GM12875 (cell line): ENCODE measurements around the gene CEP68.
"Not testable (repeated sequence)": the region's sequence is repeated elsewhere in the genome, so short reads cannot be mapped to it uniquely, and the experiment has no call there.

ENCODE experiments used
- H3K4me3 ChIP-seq: one replicate; pipeline ENCODE4 v1.5.1; 2011; ENCODE audit warnings: low read depth, low read length, control low read depth
- TF ChIP-seq, protein P1 (sequence below): IDR thresholded peaks from 2 replicates; pipeline ENCODE4 v1.5.1; 2011; ENCODE audit warnings: low read depth, mild to moderate bottlenecking, control low read depth, inconsistent platforms, low read length, moderate library complexity, borderline replicate concordance; ENCODE audit not compliant: insufficient read depth

CEP68 gene

DNA sequence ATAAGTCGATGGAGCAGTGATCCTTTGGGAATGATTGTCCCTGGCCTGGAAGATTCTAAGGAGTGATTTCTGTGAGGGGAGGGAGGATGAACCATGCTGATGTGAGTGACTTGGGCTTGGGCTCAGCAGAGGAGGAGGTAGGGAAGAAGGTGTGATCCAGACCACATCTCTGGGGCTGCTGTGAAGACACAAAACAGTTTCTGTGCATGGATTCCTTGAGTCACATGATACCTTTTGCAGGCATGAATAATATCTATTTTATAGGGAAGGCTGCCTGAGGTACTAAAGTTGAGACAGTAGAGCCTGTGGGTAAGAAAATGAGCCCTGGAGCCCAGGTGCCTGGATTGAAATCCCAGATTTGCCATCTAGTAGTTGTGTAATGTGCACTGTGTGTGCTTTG, 37.2 kb upstream of the CEP68 start:
- no peak overlapping the region for H3K4me3 ChIP-seq
- TF ChIP-seq, protein P1, sequence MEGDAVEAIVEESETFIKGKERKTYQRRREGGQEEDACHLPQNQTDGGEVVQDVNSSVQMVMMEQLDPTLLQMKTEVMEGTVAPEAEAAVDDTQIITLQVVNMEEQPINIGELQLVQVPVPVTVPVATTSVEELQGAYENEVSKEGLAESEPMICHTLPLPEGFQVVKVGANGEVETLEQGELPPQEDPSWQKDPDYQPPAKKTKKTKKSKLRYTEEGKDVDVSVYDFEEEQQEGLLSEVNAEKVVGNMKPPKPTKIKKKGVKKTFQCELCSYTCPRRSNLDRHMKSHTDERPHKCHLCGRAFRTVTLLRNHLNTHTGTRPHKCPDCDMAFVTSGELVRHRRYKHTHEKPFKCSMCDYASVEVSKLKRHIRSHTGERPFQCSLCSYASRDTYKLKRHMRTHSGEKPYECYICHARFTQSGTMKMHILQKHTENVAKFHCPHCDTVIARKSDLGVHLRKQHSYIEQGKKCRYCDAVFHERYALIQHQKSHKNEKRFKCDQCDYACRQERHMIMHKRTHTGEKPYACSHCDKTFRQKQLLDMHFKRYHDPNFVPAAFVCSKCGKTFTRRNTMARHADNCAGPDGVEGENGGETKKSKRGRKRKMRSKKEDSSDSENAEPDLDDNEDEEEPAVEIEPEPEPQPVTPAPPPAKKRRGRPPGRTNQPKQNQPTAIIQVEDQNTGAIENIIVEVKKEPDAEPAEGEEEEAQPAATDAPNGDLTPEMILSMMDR, result no peak

DNA sequence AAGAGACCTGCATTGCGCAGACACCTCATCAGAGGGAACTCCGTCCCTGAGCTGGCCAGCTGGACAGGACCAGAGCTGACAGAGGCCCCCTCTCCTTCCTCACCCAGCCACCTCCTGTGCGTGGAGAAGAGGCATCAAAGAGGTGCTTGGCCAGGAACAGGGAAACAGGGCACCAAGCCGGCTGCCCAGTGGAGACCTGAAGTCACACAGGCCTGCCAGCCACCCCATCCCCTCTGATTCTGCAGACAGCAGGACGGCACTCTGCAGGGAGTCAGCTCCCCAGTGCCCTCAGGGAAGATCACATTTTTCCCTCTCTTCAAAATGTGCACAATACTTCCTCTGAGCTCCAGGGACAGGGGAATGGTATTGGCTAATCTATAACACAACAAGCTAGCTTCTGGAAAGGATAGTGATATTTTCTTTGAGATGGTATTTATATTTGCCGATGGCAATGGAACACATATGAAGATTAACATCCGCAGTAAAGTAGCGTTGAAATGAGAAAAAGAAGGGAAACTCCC, 36.5 kb upstream of the CEP68 start:
- no peak overlapping the region for H3K4me3 ChIP-seq
- TF ChIP-seq, protein P1, result no peak

DNA sequence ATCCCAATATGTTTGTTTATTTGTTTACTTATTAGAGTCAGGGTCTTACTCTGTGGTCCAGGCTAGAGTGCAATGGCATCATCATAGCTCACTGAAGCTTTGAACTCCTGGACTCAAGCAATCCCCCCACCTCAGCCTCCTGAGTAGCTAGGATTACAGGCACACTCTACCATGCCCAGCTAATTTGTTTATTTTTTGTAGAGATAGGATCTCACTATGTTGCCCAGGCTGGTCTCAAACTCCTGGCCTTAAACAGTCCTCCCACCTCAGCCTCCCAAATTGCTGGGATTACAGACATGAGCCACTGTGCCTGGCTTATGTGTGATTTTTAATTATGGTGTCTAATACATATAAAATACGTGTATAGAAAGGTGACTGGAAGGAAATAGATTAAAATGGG, 36.0 kb upstream of the CEP68 start:
- not testable (repeated sequence) for H3K4me3 ChIP-seq

DNA sequence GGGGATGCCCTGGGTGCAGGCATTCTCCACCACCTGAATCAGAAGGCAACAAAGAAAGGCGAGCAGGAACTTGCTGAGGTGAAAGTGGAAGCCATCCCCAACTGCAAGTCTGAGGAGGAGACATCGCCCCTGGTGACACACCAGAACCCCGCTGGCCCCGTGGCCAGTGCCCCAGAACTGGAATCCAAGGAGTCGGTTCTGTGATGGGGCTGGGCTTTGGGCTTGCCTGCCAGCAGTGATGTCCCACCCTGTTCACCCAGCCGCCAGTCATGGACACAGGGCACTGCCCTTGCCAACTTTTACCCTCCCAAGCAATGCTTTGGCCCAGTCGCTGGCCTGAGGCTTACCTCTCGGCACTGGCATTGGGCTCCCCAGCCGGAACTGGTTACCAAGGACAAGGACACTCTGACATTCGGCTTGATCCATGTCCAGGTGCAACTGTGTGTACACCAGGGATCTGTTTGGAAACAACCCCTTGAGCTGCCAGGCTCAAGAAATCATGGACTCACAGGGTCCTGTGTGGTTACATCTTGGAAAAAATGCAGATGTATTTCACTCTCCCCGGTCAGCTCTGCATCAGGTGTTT, 35.2 kb upstream of the CEP68 start:
- H3K4me3 ChIP-seq, result no peak overlapping the region
- TF ChIP-seq, protein P1, result no peak

DNA sequence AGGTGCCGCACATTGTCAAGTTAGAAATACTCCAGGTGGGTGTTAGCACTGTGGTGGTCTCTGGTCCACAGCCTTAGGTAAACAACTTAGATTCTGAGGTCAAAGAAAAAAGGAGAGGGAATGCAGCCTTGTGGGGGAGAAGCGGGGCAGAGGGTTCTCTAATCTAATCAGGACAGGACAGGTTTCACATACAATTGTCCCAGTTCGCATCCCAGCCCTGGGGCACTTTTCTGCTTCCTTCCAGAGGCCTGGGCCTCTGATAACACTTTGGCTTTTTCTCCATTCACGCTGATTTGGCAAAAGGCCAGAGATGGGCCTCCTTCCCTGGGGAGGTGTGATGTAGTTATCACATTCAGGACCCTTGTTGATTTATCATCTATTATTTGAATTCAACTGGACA, 34.5 kb upstream of the CEP68 start:
- H3K4me3 ChIP-seq, result no peak overlapping the region
- TF ChIP-seq, protein P1, result no peak

DNA sequence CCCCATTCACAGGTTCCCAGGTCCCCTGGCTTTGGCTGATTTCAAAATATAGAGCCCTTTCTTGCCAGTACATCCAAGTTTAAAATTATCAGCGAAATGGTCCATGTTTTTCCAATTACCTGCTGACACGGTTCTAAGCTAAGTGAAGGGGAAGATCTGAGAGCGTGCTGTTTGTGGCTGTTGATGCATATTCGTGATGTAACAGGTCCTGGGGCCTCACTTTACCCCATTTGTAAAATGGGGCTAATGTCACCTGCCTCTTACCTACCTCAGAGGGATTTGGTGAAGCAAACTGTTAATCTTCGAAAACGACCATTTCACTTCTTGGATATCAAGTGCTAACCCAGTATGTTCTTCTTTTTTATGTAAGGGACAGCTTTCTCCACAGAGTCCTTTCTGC, 34.0 kb upstream of the CEP68 start:
- TF ChIP-seq, protein P1, result no peak
- H3K4me3 ChIP-seq, result no peak overlapping the region

DNA sequence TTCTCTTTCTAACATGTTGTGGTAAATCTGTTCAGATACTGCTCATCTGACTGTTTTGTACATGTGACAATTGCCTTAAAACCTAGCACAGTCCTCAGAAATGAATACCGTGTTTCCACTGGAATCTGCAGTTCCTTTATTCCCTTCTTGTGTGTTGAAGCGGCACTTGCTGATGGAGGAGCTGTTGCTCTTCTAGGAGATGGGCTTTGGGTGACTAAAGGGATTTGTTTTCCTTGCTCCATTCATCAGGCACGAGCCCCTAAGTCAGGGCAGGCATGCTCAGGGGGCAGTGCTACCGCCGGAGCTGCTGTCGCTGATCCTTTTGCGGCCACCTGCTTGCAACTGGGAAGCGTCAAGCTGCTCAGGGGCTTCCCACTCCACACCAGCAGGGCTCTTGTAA, 32.5 kb upstream of the CEP68 start:
- TF ChIP-seq, protein P1, result no peak
- no peak overlapping the region for H3K4me3 ChIP-seq
